Liver (tissue), 3 donors: Measurements from ENCODE around the gene ZNF45.

Experiments
- JUND ChIP-seq, 2 donors: IDR thresholded peaks; 2 replicates each; pipeline ENCODE4 v1.6.1; 2016; ENCODE audit warnings: antibody characterized with exemption in 2 of 2
- REST ChIP-seq: IDR thresholded peaks from 2 replicates; pipeline ENCODE4 v1.6.1; 2016; ENCODE audit warnings: antibody characterized with exemption, mild to moderate bottlenecking
- ZBTB33 ChIP-seq: IDR thresholded peaks from 2 replicates; pipeline ENCODE4 v1.6.1; 2016; ENCODE audit warnings: antibody characterized with exemption
- TF ChIP-seq, protein P1 (sequence below): fragments of 150-350 bp; IDR thresholded peaks from 2 replicates; pipeline ENCODE4 v1.5.1; 2017; ENCODE audit warnings: improper control_type of control experiment, low read depth, low read length; ENCODE audit not compliant: missing input control
- donor health status: healthy.
- donor health status: healthy.

- TF ChIP-seq, protein P1, sequence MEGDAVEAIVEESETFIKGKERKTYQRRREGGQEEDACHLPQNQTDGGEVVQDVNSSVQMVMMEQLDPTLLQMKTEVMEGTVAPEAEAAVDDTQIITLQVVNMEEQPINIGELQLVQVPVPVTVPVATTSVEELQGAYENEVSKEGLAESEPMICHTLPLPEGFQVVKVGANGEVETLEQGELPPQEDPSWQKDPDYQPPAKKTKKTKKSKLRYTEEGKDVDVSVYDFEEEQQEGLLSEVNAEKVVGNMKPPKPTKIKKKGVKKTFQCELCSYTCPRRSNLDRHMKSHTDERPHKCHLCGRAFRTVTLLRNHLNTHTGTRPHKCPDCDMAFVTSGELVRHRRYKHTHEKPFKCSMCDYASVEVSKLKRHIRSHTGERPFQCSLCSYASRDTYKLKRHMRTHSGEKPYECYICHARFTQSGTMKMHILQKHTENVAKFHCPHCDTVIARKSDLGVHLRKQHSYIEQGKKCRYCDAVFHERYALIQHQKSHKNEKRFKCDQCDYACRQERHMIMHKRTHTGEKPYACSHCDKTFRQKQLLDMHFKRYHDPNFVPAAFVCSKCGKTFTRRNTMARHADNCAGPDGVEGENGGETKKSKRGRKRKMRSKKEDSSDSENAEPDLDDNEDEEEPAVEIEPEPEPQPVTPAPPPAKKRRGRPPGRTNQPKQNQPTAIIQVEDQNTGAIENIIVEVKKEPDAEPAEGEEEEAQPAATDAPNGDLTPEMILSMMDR = no peak
- TF ChIP-seq REST = no peak
- no peak for TF ChIP-seq ZBTB33
- TF ChIP-seq JUND (IDR thresholded peaks at IDR 0.05) = no peak
Measured at GRCh38 chr19:43880483-43880882, 54.6 kb downstream of the ZNF45 start.
